CMK (cell line): ENCODE data around the gene UFD1.

Source experiments
- DNase-seq: peaks from one replicate; pipeline ENCODE4 v3.0.0-alpha.2; 2010; ENCODE audit warnings: low read depth

Gene UFD1

DNA sequence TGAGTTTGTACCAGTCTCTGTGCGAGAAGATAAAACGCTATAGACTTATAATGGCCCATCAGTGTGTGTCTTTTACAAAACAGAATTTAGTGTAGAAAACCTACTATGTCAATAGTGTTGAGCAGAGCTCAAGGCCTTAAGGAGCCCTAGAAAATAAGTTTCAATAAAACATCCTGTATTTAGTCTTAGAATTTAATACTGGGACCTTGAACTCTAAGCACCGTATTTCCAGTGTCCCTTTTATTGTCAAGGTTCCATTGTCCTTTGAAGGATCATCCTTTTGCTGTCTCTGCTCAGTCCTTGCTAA lies 17.3 kb upstream of the UFD1 start:
- DNase-seq, result no peak

DNA sequence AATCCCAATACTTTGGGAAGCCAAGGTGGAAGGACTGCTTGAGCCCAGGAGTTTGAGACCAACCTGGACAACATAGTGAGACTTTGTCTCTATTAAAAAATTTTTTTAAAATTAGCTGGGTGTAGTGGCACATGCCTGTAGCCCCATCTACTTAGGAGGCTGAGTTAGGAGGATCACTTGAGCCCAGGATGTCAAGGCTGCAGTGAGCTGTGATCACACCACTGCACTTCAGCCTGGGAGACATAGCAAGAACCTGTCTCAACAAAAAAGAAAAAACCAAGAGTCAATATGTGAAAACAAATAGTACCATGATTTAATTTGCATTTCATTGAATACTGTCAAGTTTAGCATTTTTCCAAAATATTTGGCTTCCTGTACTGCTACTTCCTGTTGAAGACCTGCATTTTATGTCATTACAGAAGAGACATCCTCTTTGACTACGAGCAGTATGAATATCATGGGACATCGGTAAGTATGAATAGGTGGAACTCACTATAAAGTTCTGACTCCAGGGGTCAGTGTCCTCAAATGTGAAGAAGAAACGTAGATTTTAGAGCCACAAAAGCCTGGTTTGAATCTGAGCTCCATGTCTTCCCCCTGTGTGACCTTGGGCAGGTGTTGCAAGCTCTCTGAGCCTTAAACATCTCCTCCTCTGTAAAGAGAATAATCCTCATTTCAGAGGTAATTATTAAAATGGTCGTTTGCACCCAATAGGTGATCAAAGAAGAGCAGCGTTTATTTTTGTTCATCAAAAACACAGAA lies 16.8 kb upstream of the UFD1 start:
- DNase-seq, result no peak

DNA sequence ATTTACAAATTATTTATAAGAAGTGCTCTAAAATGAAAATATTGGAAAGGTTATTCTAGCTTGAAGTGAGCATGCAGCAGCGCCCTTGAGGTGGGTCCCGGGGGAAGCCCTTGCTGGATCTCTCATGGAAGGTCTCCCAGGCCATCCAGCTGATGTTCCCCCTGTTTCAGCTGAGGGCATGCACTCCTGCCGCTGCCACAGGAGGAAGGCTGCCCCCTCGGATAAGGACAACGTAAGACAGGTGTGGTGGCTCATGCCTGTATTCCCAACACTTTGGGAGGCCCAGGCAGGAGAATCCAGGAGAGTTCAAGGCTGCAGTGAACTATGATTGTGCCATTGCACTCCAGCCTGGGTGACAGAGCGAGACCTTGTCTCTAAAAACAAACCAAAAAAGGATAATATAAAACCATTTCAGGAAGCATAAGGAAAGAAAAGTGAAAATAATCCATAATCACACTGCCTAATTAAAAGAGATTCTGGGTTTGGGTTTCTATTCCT lies 15.7 kb upstream of the UFD1 start:
- DNase-seq, result no peak

DNA sequence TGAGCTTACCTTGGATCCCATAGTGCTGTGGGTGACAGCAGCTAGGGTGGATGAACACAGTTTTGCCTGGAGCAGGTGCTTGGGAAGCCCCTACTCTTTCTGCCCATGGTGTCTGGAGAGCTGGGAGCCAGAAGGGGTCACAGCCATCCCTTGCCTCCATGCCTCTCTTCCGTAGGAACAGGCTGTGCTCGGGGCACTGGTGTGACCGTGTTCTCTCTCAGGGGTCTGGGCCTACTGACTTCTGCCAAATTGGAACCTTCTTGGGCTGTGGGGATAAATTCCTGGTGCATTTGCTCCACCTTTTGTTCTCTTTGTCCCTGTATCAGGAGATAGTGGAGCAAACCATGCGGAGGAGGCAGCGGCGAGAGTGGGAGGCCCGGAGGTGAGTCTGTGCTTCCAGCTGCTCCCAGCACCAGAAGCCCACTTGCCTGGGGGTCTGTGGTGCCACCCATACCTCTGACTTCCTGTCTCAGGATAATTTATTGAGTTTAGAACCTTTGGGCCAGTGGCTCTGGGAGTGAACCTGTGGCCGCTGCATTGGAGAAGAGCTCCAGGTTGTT lies 15.1 kb upstream of the UFD1 start:
- no peak for DNase-seq

DNA sequence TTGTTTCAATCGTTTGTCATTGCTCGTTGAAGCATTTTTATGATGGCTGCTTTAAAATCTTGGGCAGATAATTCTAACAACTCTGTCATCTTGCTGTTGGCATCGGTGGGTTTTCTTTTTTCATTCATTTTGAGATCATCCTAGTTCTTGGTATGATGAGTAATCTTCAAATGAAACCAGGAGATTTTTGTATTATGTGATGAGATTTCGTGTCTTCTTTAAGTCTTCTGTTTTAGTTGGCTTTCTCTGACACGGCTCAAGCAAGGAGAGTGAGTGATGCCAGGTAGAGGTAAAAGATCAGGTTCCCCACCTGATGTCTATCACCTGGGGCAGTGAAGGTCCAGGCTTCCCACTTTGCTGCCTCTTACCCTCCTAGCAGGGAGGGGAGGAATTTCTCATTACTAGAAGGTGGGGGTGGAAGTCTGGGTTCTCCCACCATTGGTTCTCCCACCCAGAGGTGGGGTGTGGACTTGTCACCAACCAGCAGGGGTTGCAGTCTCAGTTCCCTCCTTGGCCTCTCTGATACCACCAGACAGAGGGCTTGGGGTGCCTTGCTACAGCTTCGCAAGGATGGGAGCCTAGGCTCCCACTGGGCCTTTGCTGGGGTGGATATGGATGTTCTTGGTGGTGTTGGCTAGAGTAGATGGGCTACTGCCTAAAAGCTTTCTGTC lies 13.6 kb upstream of the UFD1 start:
- DNase-seq, result no peak

DNA sequence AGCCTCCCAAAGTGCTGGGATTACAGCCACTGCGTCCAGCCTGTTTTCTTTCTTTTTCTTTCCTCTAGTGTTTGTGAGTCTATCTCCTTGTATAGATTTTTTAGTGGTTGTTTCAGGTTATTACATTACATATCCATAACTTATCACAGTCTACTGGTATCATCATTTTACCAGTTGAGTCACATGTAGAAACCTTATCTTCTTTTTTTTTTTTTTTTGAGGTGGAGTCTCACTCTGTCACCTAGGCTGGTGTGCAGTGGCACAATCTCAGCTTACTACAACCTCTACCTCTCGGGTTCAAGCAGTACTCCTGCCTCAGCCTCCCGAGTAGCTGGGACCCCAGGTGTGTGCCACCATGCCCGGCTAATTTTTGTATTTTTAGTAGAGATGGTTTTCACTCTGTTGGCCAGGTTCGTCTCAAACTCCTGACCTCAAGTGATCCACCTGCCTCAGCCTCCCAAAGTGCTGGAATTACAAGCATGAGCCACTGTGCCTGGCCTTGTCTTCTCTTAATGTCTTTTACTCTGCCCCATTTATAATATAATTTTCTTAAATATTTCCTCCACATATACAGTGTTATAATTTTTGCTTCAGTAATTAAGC lies 11.7 kb upstream of the UFD1 start:
- no peak for DNase-seq

DNA sequence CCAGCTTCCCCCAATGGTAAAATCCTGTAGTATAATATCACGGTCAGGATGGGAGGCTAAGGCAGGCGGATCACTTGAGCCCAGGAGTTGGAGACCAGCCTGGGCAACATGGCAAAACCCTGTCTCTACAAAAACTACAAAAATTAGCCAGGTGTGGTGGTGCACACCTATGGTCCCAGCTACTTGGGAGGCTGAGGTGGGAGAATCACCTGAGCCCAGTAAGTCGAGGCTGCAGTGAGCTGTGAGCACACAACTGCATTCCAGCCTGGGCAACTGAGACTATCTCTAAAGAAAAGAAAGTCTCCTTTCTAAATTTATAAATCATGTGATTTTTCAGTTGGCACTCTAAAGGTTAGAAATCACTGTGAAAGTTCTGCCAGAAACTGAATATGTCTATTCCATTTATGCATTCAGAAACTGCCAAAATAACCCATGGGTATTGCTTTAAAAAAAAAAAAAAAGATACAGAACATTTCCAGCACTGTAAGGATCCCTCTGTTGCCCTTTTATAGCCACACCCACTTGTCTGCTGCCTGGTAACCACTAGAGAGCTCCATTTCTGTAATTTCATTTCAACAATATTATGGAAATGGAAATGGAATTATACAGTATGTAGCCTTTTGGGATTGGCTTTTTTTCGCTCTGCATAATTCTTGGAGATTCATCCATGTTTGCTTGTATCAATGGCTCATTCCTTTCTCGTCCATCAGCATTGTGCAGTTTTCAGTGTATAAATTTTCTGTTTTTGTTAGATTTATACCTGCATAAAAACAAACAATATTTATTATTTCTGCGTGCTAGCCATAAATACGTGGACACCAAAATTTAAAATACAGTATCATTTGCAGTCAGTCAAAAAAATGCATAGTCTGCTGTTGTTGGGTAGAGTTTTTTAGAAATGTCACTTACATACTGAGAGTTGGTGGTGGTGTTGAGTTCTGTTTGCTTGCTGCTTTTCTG lies 10.2 kb upstream of the UFD1 start:
- DNase-seq, result no peak

DNA sequence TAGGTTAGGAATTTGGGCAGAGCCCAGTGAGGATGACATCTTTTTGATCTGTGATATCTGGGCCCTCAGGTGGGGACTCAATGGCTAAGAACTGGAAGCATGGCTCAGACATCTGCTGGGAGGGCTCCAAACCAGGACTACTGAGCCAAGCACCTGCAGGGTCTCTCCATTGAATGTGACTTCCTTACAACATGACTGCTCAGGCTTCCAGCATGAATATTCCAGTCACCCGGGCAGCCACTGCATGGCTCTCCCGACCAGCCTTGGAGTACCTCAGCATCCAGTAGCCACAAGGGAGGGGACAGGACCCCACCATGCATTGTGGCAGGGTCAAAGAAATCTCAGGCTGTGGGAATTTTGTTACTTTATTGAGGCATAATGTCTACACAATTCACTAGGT lies 9.3 kb upstream of the UFD1 start:
- DNase-seq, result no peak

DNA sequence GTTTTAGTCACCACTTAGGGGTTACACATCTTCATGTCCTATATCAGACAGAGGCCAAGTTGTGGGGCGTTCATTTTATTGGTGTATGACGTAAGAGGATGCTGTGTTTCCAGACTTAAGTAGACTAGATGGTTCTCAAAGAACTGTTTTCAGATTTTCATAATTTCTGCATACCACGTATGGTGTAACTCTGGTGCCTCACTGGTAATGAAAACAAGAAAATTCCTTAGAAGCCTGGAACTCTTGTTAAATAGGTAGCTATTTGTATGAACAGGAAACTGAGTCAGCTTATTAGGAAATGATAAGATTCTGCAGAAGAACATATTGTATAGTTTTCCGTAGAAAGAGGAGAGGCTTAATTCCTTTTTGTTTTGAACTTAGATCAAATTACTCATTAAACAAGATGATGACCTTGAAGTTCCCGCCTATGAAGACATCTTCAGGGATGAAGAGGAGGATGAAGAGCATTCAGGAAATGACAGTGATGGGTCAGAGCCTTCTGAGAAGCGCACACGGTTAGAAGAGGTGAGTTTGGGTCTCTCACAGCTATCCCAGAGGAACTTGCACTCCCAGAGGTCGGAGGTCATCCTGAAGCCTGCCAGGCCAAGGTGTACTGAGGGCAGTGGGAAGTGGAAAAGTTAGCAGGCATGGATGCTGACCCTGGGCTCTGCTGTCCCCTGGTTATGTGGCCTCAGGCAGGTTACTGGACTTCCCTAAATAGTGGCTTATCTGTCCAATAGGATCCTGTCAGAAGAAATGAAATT lies 4.7 kb upstream of the UFD1 start:
- DNase-seq, result no peak

DNA sequence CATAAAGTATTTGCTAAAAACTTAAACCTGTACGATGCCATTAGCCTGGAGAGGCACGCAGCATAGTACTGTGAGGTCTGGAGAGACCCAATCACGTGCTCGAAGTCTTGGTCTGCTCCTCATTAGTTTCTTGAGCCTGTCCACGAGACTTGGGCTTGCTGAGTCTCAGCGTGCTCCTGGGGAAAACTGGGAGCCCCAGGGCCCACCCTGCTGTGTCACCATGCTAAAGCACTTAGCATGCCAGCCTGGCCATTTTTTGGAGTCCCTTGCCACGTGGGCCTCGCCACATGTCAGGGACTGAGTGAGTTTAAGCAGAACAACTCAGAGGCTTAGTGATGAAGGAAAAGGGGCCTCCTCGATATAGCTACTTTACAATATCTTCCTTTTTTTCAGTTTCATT lies 3.3 kb upstream of the UFD1 start:
- DNase-seq, result no peak

DNA sequence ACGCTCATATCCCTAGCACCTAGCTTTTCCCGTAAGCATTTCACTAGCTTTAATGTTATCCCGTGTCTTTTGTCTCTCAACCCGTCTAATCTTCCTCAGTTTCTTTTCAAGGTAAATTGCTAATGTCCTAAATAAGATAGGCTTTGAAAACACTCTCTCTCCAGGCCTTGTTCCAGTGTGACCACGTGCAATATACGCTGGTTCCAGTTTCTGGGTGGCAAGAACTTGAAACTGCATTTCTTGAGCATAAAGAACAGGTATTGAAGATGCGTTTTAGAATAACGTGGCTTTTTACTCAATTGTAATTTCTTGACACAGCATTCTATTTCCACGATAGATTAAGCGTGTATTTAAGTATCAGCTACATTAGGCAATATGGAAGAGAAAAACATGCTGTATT lies 1.8 kb upstream of the UFD1 start:
- DNase-seq, result no peak

DNA sequence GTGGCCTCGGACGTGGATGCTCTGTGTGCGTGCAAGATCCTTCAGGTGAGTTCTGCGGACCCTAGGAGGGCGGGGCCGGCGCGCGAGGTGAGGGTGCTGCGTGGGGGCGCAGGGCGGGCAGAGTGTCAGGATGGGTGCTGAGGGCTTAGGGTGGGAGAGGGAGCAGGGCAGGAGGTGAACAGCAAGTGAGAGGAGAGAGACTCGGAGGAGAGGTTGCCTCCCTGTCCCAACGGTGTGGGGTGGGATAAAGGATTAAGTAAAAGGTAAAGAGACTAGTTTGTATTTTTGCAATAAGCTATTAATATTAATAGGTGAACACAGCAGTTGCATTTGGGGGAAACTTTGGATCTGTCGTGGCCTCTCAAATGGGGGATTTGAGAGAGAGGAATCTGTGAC lies 1.2 kb upstream of the UFD1 start:
- no peak for DNase-seq

DNA sequence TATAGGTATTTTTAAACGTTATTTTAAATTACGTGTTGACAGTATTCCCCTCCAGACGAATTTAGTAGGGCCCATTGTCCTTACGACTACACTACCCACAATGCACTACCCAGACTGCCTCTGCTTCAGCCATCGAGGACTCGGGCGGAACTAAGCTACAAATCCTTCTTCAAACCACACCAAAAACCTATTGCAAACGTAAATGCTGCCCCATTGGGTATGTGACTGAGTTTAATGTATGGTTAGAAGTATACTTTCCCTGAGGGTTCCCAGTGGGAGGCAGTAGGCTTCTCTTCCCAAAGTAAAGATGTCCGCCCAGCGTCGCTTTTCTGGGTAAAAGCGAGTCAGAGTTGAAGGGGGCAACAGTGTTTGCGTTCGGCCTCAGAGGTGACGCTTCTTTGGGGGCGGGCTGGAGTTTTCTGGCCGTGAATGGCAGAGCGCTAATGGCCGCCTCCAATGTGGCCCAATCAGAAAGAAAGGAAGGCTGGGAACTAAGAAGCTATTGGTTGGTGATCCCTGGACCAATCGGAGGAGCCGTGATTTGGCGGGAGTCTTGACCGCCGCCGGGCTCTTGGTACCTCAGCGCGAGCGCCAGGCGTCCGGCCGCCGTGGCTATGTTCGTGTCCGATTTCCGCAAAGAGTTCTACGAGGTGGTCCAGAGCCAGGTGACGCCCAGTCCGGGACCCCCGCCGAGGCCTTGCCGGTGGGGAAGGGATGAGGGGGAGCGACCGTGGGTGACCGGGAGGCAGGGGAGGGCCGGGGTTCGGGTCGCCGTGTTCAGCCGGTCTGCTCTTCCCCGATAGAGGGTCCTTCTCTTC lies 571 bp upstream of the UFD1 start, which contains the start of gene CDC45:
Gene CDC45 (plus strand): TSS at position 566 of the 818 bp plus-strand sequence. CDS start 49 bp downstream, at position 615.
- peak; percentile 87 for DNase-seq

DNA sequence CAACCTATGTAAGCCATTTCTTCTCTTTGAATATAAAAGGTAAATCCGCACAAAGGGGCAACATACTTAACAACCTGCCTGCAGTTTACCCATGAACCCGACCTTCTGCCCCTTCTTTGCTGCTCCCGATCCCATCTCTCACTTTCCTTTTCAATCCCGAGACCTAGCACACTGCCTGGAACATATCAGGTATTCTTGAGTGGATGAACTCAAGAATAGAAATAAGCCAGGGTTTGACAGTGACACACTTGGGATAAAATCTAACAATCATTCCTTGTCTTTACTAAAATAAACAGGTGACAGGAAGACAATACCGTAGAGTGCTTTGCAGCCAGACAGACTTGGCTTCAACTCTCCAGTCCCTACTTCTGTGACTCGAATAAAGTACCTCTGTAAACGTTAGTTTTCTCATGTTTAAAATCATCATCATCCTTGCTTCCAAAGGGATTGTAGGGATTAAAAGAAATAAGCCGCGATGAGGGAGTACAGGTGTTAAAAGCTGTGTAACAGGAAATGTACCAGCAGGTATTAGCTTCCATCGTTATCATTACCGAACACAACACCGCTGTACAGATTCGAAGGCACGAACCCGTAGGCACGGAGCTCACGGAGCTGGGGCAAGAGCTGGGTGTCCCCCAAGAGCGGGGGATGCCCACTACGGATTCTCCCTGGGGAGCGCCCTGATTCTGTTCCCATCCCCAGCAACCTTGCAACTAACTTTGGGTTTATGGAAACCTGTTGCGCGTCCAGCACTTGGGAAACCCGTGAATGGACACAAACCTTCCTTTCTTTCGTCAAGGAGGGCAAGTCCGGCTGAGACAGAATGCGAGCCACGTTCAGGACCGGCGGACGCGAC lies 720 bp downstream of the UFD1 start:
- DNase-seq, result no peak

DNA sequence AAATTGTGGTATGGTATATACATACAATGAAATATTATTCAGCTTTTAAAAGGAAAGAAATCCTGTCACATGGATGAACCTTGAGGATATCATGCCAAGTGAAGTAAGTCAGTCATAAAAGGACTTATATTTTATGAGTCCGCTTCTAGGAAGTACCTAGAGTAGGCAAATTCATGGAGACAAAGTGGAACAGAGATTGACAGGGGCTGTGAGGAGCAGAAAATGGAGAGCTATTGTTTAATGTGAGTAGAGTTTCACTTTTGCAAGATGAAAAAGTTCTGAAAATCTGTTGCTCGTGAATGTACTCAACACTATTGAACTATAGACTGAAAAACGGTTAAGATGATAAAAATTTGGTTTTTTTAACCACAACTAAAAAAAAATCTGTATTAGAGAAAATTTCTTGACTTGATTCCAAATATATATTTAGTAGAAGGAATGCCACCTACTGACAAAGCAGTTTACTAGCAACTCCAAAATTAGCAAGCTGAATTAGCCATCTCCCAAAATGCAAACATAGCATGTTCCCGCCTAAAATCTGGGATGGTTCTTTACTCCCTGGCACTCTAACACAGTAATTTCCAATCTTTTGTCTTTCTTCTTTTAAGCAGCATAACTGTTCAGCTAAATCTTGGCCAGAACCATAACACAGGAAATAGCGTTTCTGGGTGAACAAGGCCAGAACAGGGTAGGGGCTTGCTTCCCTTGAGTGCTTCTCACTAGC lies 1.5 kb downstream of the UFD1 start:
- DNase-seq, result no peak

DNA sequence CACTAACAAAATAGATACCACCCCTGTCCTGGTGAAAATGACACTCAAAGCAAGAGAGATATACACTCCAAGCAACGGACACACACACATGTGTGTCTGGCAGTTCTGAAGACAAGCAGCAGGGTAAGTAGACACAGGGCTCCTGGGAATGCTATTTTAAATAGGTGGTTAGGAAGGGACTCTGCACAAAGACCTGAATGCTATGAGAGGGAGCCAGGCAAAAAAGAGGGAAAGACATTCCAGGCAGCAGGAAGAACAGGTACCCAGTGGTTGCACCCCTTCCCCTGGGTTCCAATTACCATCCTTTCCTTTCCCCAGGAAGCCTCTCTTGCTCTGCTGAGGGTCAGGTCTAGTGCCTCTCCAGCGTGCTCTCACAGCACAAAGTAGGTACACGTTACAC lies 3.0 kb downstream of the UFD1 start:
- no peak for DNase-seq

DNA sequence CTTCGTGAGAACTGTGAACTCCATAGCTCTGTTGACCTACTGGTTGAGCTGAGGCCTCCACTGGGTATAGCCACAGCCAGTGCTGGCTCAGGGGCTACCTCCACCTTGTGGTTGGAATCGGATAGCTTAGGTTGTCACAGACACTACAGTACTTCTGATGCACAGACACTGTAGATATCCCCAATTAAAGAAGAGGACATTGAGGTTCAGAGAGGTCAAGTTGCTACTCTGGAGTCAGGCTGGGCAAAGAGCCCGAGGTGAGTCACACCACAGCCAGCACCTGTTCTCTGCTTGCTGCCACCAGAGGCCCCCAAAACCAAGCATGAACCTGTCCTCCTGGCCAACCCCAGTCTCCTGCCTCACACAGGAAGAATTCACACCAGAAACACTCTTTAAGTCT lies 5.4 kb downstream of the UFD1 start:
- no peak for DNase-seq

DNA sequence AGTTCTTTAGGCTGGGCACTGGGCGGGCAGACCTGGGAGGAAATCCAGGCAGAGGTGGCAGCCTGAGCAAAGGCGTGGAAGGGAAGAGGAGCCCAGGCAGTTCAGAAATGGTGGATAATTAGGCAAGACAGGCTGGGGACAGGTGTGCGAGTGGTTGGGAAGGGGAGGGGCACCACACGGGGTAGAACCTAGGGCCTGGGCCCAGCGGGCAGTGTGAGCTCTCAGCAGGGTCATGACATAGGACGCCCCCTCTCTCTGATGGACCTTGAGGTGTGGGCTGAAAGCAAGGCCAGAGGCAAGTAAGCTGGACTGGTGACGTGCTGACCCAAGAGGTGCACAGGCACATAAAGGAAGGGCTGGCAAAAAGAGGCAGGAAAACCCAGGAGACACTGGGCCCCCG lies 6.8 kb downstream of the UFD1 start:
- DNase-seq, result no peak

DNA sequence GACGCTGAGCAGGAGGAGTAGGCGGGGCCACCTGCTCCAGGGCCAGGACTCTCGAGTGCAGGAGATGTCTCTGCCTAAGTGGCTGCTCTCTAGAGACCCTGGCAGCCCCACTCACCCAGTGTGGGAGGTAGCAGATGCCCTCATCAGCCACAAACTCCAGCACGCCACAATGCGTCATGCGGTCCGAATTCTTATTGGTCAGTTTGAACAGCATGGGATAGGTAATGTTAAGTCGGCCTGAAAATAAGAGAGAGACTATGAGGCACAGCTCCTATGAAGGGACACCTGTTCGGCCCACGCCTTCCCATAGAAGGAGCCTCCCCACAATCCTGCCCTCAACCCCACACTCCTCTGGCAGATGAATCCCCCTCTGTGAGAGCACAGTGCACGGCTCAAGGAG lies 7.4 kb downstream of the UFD1 start:
- DNase-seq, result no peak
